H9 (cell line): ENCODE results near the gene PTK7. TPM values are rescaled to one million over a fixed set of nuclear protein-coding genes. Genes with fewer than 3 reads are reported as not detected.

Experiments used
- DNase-seq: peaks from one replicate; pipeline ENCODE4 v3.0.0-alpha.2; 2017
- H2AFZ ChIP-seq: one replicate; pipeline ENCODE4 v1.6.1; 2013; ENCODE audit warnings: mild to moderate bottlenecking, low read length, control low read depth, moderate library complexity
- H2AK5ac ChIP-seq: 2 replicates; pipeline ENCODE4 v1.6.1; 2013; ENCODE audit warnings: low read length, control low read depth, mixed read lengths; ENCODE audit not compliant: insufficient read length
- H2BK120ac ChIP-seq: one replicate; pipeline ENCODE4 v1.6.1; 2013; ENCODE audit warnings: low read depth, mild to moderate bottlenecking, low read length, control low read depth, inconsistent platforms; ENCODE audit not compliant: poor library complexity, severe bottlenecking
- H2BK12ac ChIP-seq: 2 replicates; pipeline ENCODE4 v1.6.1; 2013; ENCODE audit warnings: low read length, control low read depth, mixed read lengths, low read depth; ENCODE audit not compliant: insufficient read length
- H2BK15ac ChIP-seq: 2 replicates; pipeline ENCODE4 v1.6.1; 2013; ENCODE audit warnings: low read depth, low read length, control low read depth
- H2BK20ac ChIP-seq: one replicate; pipeline ENCODE4 v1.6.1; 2013; ENCODE audit warnings: low read depth, mild to moderate bottlenecking, low read length, control low read depth, inconsistent platforms; ENCODE audit not compliant: poor library complexity, severe bottlenecking
- H2BK5ac ChIP-seq: 2 replicates; pipeline ENCODE4 v1.6.1; 2013; ENCODE audit warnings: low read length, control low read depth, mixed read lengths; ENCODE audit not compliant: insufficient read length
- H3K14ac ChIP-seq: 2 replicates; pipeline ENCODE4 v1.6.1; 2013; ENCODE audit warnings: low read length, control low read depth; ENCODE audit not compliant: insufficient read depth
- H3K18ac ChIP-seq: 2 replicates; pipeline ENCODE4 v1.6.1; 2013; ENCODE audit warnings: low read depth, mild to moderate bottlenecking, mixed read lengths, low read length, control low read depth; ENCODE audit not compliant: insufficient read length
- H3K23ac ChIP-seq: 2 replicates; pipeline ENCODE4 v1.6.1; 2013; ENCODE audit warnings: low read length, control low read depth, mixed read lengths, low read depth; ENCODE audit not compliant: insufficient read length
- H3K23me2 ChIP-seq: 2 replicates; pipeline ENCODE4 v1.6.1; 2013; ENCODE audit warnings: low read depth, mild to moderate bottlenecking, mixed read lengths, low read length, control low read depth; ENCODE audit not compliant: insufficient read length, poor library complexity, severe bottlenecking
- H3K27ac ChIP-seq: 2 replicates; pipeline ENCODE4 v1.5.1; 2013; ENCODE audit warnings: low read length, control low read depth, mixed read lengths, low read depth; ENCODE audit not compliant: insufficient read length
- H3K27me3 ChIP-seq: 2 replicates; pipeline ENCODE4 v1.6.1; 2013; ENCODE audit warnings: low read length, control low read depth, inconsistent platforms; ENCODE audit not compliant: insufficient read depth
- H3K4ac ChIP-seq: 2 replicates; pipeline ENCODE4 v1.6.1; 2013; ENCODE audit warnings: low read depth, mild to moderate bottlenecking, control low read depth, inconsistent platforms, low read length, moderate library complexity
- H3K4me1 ChIP-seq: 2 replicates; pipeline ENCODE4 v1.6.1; 2013; ENCODE audit warnings: low read length, control low read depth, inconsistent platforms; ENCODE audit not compliant: insufficient read depth
- H3K4me2 ChIP-seq: 2 replicates; pipeline ENCODE4 v1.6.1; 2013; ENCODE audit warnings: low read length, control low read depth, mixed read lengths; ENCODE audit not compliant: insufficient read length, insufficient read depth
- H3K56ac ChIP-seq: 2 replicates; pipeline ENCODE4 v1.6.1; 2013; ENCODE audit warnings: low read depth, mild to moderate bottlenecking, mixed read lengths, low read length, control low read depth; ENCODE audit not compliant: insufficient read length
- H3K79me1 ChIP-seq: 2 replicates; pipeline ENCODE4 v1.6.1; 2013; ENCODE audit warnings: low read depth, mild to moderate bottlenecking, moderate library complexity, low read length, control low read depth, inconsistent platforms; ENCODE audit not compliant: insufficient read depth, poor library complexity, severe bottlenecking
- H3K79me2 ChIP-seq: 2 replicates; pipeline ENCODE4 v1.6.1; 2013; ENCODE audit warnings: low read length, control low read depth, inconsistent platforms; ENCODE audit not compliant: insufficient read depth
- H3K9ac ChIP-seq: 2 replicates; pipeline ENCODE4 v1.6.1; 2013; ENCODE audit warnings: low read length, control low read depth, mixed read lengths; ENCODE audit not compliant: insufficient read length; ENCODE audit errors: extremely low read depth
- H3K9me3 ChIP-seq: one replicate; pipeline ENCODE4 v1.6.1; 2013; ENCODE audit warnings: low read depth, low read length, inconsistent platforms; ENCODE audit not compliant: control insufficient read depth
- H3T11ph ChIP-seq: one replicate; pipeline ENCODE4 v1.6.1; 2013; ENCODE audit warnings: mild to moderate bottlenecking, low read length, control low read depth, inconsistent platforms
- H4K20me1 ChIP-seq: one replicate; pipeline ENCODE4 v1.6.1; 2013; ENCODE audit not compliant: control insufficient read depth, insufficient read length, insufficient read depth
- H4K5ac ChIP-seq: 2 replicates; pipeline ENCODE4 v1.6.1; 2013; ENCODE audit warnings: low read depth, mild to moderate bottlenecking, mixed read lengths, low read length, control low read depth; ENCODE audit not compliant: insufficient read length
- H4K8ac ChIP-seq: replicated peaks from 2 replicates; pipeline ENCODE4 v1.6.1; 2013; ENCODE audit warnings: low read length, control low read depth, mixed read lengths, low read depth; ENCODE audit not compliant: insufficient read length
- H4K91ac ChIP-seq: 2 replicates; pipeline ENCODE4 v1.6.1; 2013; ENCODE audit warnings: low read depth, mild to moderate bottlenecking, moderate library complexity, mixed read lengths, low read length, control low read depth; ENCODE audit not compliant: insufficient read length
- H3K27ac Mint-ChIP-seq, 3 experiments: 2 replicates in 2 of 3; 3 replicates in 1 of 3; pipeline ENCODE4 v1.8.0; 2020 to 2021; ENCODE audit warnings: mixed read lengths in 3 of 3, mild to moderate bottlenecking in 1 of 3, moderate library complexity in 1 of 3
- H3K27me3 Mint-ChIP-seq: 2 replicates; pipeline ENCODE4 v1.8.0; 2021; ENCODE audit warnings: low read depth, mild to moderate bottlenecking, moderate library complexity, mixed read lengths
- H3K36me3 Mint-ChIP-seq, 3 experiments: 2 replicates in 2 of 3; 3 replicates in 1 of 3; pipeline ENCODE4 v1.8.0; 2020 to 2021; ENCODE audit warnings: low read depth in 3 of 3, mixed read lengths in 3 of 3; ENCODE audit not compliant: insufficient read depth in 1 of 3
- H3K4me1 Mint-ChIP-seq, 2 experiments: 2 replicates each; pipeline ENCODE4 v1.8.0; 2020; ENCODE audit warnings: mixed read lengths in 2 of 2
- H3K4me3 Mint-ChIP-seq, 2 experiments: 2 replicates in 1 of 2; 3 replicates in 1 of 2; pipeline ENCODE4 v1.8.0; 2020 to 2021; ENCODE audit warnings: mild to moderate bottlenecking in 2 of 2, mixed read lengths in 2 of 2, moderate library complexity in 1 of 2
- H3K9me3 Mint-ChIP-seq, 2 experiments: 2 replicates in 1 of 2; 3 replicates in 1 of 2; pipeline ENCODE4 v1.8.0; 2020; ENCODE audit warnings: mild to moderate bottlenecking in 2 of 2, mixed read lengths in 2 of 2, moderate library complexity in 1 of 2
- CTCF ChIP-seq: fragments of 200-600 bp; sonication (generic); conservative IDR thresholded peaks from 3 replicates; pipeline ENCODE4 v1.8.0; 2021; ENCODE audit warnings: antibody characterized with exemption, mild to moderate bottlenecking
- WGBS: extraction: QIAGEN DNeasy Blood & Tissue Kit; methylation state at CpG from one replicate; pipeline ENCODE4 v1.1.7; 2013; ENCODE audit warnings: missing lambda C conversion rate, low lambda C conversion rate, mixed read lengths; ENCODE audit not compliant: insufficient read length; ENCODE audit errors: extremely low coverage; 5-methylcytosine and 5-hydroxymethylcytosine counted together
- total RNA-seq: library from RNA; stranded (reverse); gene quantifications from 2 replicates; pipeline ENCODE4 v1.2.1, GENCODE V29; 2021

Gene PTK7
- total RNA-seq, 1 experiment from 2014 or later = 128 TPM

GRCh38 chr6:43180985-43181384, 104.9 kb downstream of the PTK7 start:
- no peak overlapping the region for H2BK120ac ChIP-seq
- no peak overlapping the region for H2BK12ac ChIP-seq
- H3K56ac ChIP-seq = no peak overlapping the region
- no peak overlapping the region for H3K4ac ChIP-seq
- H3K9me3 Mint-ChIP-seq = no peaks in the 10 kb centered on the region
- no peak overlapping the region for H3K9ac ChIP-seq
- no peak overlapping the region for H4K5ac ChIP-seq
- no peak overlapping the region for H2AFZ ChIP-seq
- H3K14ac ChIP-seq = no peak overlapping the region
- H3K27me3 ChIP-seq = no peaks in the 10 kb centered on the region
- TF ChIP-seq CTCF = no peak
- H3K79me1 ChIP-seq = no peaks in the 10 kb centered on the region
- DNase-seq = no peak
- H3K23me2 ChIP-seq = peaks cover 6% of the 10 kb centered on the region
- no peak overlapping the region for H3T11ph ChIP-seq
- H3K4me3 Mint-ChIP-seq = peak overlapping the region; percentile 77 to 86
- no peaks in the 10 kb centered on the region for H4K20me1 ChIP-seq
- H2BK5ac ChIP-seq = no peak overlapping the region
- no peaks in the 10 kb centered on the region for H3K4me1 ChIP-seq
- H3K27me3 Mint-ChIP-seq = no peaks in the 10 kb centered on the region
- no peak overlapping the region for H4K8ac ChIP-seq
- no peaks in the 10 kb centered on the region for H3K9me3 ChIP-seq
- H3K23ac ChIP-seq = no peak overlapping the region
- H3K18ac ChIP-seq = no peak overlapping the region
- H2AK5ac ChIP-seq = no peak overlapping the region
- peaks cover 20 to 36% (median 34%) of the 10 kb centered on the region in 3 experiments; a peak in 6 of 7 replicates for H3K36me3 Mint-ChIP-seq
- H3K4me1 Mint-ChIP-seq = peaks cover 21% of the 10 kb centered on the region in 2 experiments
- peak overlapping the region; percentile 7 to 91 (median 52); a peak in 4 of 7 replicates for H3K27ac Mint-ChIP-seq
- H3K4me2 ChIP-seq = peak overlapping the region; percentile 90
- WGBS = no CpG with 5 or more reads among the region's 5 CpGs
- no peak overlapping the region for H2BK15ac ChIP-seq
- no peak overlapping the region for H3K27ac ChIP-seq
- H4K91ac ChIP-seq = no peak overlapping the region
- H2BK20ac ChIP-seq = no peak overlapping the region
- no peaks in the 10 kb centered on the region for H3K79me2 ChIP-seq
